PC-3 (cell line): Measurements from ENCODE around the gene GYPB.
"Not testable (repeated sequence)": the region's sequence is repeated elsewhere in the genome, so short reads cannot be mapped to it uniquely, and the experiment has no call there.

Experiments
- CTCF ChIP-seq: fragments of 300-600 bp; sonication (generic); conservative IDR thresholded peaks from 2 replicates; pipeline ENCODE4 v1.5.1; 2017; ENCODE audit warnings: antibody characterized with exemption, low read depth, mild to moderate bottlenecking, low read length
- EZH2 ChIP-seq: fragments of 300-600 bp; sonication (generic); IDR thresholded peaks from one replicate; pipeline ENCODE4 v1.6.1; 2017; ENCODE audit warnings: antibody characterized with exemption, mild to moderate bottlenecking, low read length; ENCODE audit not compliant: unreplicated experiment
- EZH2phosphoT487 ChIP-seq: fragments of 300-600 bp; sonication (generic); IDR thresholded peaks from 2 replicates; pipeline ENCODE4 v1.6.1; 2018; ENCODE audit warnings: mild to moderate bottlenecking, antibody characterized with exemption, low read length, borderline replicate concordance

- not testable (repeated sequence) for TF ChIP-seq EZH2, CTCF, EZH2phosphoT487
Measured at GRCh38 chr4:144008602-144009001, 10.6 kb downstream of the GYPB start.
